ENCODE results near the gene ABHD4. TPM values are rescaled to one million over a fixed set of nuclear protein-coding genes. Genes with fewer than 3 reads are reported as not detected.

Gene ABHD4
- total RNA-seq, 2 donors from 2014 or later: 20.9 to 25.4 TPM

DNA sequence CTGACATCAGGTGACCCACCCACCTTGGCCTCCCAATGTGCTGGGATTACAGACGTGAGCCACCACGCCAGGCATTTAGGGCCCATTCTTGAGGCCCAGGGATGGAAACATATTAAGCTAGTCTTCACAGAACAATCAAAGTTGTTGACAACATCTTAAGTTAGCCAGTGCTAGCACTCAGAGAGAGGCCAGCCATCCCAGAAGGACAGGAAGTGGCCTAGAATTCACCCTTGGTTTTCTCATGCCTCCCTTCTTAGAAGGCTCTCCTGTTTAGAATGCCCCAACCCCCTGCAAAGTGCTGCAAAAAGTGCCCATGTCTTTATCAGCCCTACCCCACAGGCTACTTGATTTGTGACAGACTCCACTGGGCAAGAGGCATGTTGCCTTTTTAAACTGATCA, 58.1 kb downstream of the ABHD4 start:
- Histone ChIP-seq H3K36me3 (no peaks in the 10 kb centered on the region), H3K4me1 (no peaks in the 10 kb centered on the region), H3K9me3 (no peaks in the 10 kb centered on the region), H3K27me3 (no peaks in the 10 kb centered on the region), H3K27ac (no peak overlapping the region), H3K4me3 (no peak overlapping the region)
- no peak for DNase-seq (ENCODE audit: low spot score)
- TF ChIP-seq, protein P1, sequence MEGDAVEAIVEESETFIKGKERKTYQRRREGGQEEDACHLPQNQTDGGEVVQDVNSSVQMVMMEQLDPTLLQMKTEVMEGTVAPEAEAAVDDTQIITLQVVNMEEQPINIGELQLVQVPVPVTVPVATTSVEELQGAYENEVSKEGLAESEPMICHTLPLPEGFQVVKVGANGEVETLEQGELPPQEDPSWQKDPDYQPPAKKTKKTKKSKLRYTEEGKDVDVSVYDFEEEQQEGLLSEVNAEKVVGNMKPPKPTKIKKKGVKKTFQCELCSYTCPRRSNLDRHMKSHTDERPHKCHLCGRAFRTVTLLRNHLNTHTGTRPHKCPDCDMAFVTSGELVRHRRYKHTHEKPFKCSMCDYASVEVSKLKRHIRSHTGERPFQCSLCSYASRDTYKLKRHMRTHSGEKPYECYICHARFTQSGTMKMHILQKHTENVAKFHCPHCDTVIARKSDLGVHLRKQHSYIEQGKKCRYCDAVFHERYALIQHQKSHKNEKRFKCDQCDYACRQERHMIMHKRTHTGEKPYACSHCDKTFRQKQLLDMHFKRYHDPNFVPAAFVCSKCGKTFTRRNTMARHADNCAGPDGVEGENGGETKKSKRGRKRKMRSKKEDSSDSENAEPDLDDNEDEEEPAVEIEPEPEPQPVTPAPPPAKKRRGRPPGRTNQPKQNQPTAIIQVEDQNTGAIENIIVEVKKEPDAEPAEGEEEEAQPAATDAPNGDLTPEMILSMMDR (IDR thresholded peaks at IDR 0.05): no peak

DNA sequence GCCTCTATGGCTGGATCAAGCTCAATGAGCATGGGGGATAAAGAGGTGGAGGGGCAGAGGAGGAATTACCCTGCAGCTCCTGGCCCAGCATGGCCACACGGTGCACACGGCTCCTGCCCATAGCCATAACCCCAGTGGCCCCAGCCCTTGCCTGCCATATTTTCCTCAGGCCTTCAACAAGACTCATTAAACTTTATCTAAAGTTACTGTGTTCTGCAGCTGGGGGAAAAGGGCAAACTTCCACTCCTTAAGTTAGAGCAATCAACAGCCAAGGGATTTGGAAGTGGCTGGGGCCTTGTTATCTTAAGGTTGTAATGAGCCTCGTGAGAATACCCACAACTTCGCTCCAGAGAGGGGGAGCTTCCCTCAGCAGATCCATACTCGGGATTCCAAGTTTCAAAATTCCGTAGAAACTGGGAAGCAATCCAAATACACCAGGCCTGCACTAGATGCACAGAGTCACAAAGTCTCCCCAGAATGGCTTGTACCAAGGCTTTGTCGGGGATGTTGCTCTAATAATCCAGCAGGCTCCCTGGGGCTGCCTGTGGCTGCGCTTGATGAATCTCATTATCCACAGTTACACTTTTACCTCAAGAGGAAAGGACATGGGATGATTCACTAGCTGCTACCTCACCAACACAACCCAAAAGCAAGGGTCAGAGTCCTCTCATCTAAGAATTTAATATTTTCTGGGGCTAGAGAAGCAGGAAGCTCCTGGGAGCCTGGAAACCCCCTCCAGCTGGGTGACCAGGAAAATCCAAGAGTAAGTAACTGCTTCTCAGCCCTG, 59.0 kb downstream of the ABHD4 start:
- H3K9me3 ChIP-seq: no peaks in the 10 kb centered on the region
- H3K27me3 ChIP-seq: no peaks in the 10 kb centered on the region
- DNase-seq (ENCODE audit: low spot score): no peak
- no peak overlapping the region for H3K27ac ChIP-seq
- H3K36me3 ChIP-seq: no peaks in the 10 kb centered on the region
- no peak overlapping the region for H3K4me3 ChIP-seq
- H3K4me1 ChIP-seq: no peaks in the 10 kb centered on the region
- TF ChIP-seq, protein P1 (IDR thresholded peaks at IDR 0.05): no peak

- no peak overlapping the region for H3K4me3 ChIP-seq
- H3K4me1 ChIP-seq: no peaks in the 10 kb centered on the region
- no peaks in the 10 kb centered on the region for H3K27me3 ChIP-seq
- DNase-seq (ENCODE audit: low spot score): no peak
- H3K27ac ChIP-seq: no peak overlapping the region
- no peaks in the 10 kb centered on the region for H3K36me3 ChIP-seq
- TF ChIP-seq, protein P1 (IDR thresholded peaks at IDR 0.05): peak in 1 of 2 donors; percentile 57
- no peaks in the 10 kb centered on the region for H3K9me3 ChIP-seq
Observed at GRCh38 chr14:22657861-22658260, 59.8 kb downstream of the ABHD4 start.

- Histone ChIP-seq H3K27me3 (no peaks in the 10 kb centered on the region), H3K36me3 (no peaks in the 10 kb centered on the region), H3K9me3 (no peaks in the 10 kb centered on the region), H3K4me3 (no peak overlapping the region), H3K27ac (no peak overlapping the region), H3K4me1 (no peaks in the 10 kb centered on the region)
- DNase-seq (ENCODE audit: low spot score): no peak
- TF ChIP-seq, protein P1 (IDR thresholded peaks at IDR 0.05): no peak
Observed at GRCh38 chr14:22658946-22659345, 60.8 kb downstream of the ABHD4 start.

GRCh38 chr14:22660654-22661053, 62.6 kb downstream of the ABHD4 start:
- H3K9me3 ChIP-seq: no peaks in the 10 kb centered on the region
- TF ChIP-seq, protein P1 (IDR thresholded peaks at IDR 0.05): no peak
- no peak for DNase-seq (ENCODE audit: low spot score)

More at GRCh38 chr14:22660654-22661053, 62.6 kb downstream of the ABHD4 start:
- no peaks in the 10 kb centered on the region for H3K36me3 ChIP-seq
- no peaks in the 10 kb centered on the region for H3K27me3 ChIP-seq
- H3K27ac ChIP-seq: no peak overlapping the region
- H3K4me3 ChIP-seq: no peak overlapping the region
- H3K4me1 ChIP-seq: no peaks in the 10 kb centered on the region

Other genes starting within 250 kb of the ABHD4 start
- gene DAD1, start 9.1 kb upstream of the ABHD4 start, total RNA-seq: 100 to 1,000 TPM; 250 to 251 TPM
- not detected for gene OR6J1, start 46.1 kb downstream of the ABHD4 start, total RNA-seq
- gene OXA1L, start 168.4 kb downstream of the ABHD4 start, total RNA-seq: 10 to 100 TPM; 93.0 to 96.1 TPM
- 10 to 100 TPM in 1 of 2 donors, 1 to 10 TPM in 1; 9.9 to 28.5 TPM for gene SLC7A7, start 217.1 kb downstream of the ABHD4 start, total RNA-seq
- 100 to 1,000 TPM in 1 of 2 donors, 10 to 100 TPM in 1; 59.4 to 168 TPM for gene MRPL52, start 231.6 kb downstream of the ABHD4 start, total RNA-seq
- gene MMP14, start 238.3 kb downstream of the ABHD4 start, total RNA-seq: 10 to 100 TPM; 29.1 to 58.0 TPM